GM12865 (cell line): ENCODE data around the gene ZNF595.
"Not testable (repeated sequence)": the region's sequence is repeated elsewhere in the genome, so short reads cannot be mapped to it uniquely, and the experiment has no call there.

Experiments
- DNase-seq: peaks from one replicate; pipeline ENCODE4 v3.0.0; 2010; ENCODE audit warnings: low read depth
- H3K4me3 ChIP-seq: 2 replicates; pipeline ENCODE4 v1.5.1; 2011; ENCODE audit warnings: mild to moderate bottlenecking, low read depth, low read length, control low read depth
- TF ChIP-seq, protein P1 (sequence below): IDR thresholded peaks from 2 replicates; pipeline ENCODE4 v1.5.1; 2011; ENCODE audit warnings: low read length, control low read depth, low read depth, inconsistent platforms; ENCODE audit not compliant: insufficient read depth; ENCODE audit errors: missing control alignments

ZNF595 gene

DNA sequence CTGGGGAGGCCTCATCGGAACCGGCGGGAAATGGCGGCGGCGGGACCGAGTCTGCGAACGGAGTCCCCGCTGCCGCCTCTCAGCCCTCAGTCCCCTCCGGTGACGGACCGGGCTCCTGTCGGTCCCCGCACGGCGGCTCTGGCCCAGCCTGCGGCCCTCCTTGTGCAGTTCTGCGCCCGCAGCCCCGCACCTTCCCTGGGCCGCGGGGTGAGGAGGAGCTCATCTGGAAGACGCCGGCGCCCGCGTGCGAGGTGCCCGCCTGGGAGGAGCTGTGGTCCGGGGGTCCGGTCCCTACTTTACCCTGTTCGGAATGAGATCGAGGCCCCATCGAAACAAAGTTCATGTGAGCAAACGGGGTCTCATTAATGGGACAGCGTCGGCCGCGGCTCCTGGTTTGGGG is 400 bp downstream of the ZNF595 start:
- not testable (repeated sequence) for H3K4me3 ChIP-seq, DNase-seq

DNA sequence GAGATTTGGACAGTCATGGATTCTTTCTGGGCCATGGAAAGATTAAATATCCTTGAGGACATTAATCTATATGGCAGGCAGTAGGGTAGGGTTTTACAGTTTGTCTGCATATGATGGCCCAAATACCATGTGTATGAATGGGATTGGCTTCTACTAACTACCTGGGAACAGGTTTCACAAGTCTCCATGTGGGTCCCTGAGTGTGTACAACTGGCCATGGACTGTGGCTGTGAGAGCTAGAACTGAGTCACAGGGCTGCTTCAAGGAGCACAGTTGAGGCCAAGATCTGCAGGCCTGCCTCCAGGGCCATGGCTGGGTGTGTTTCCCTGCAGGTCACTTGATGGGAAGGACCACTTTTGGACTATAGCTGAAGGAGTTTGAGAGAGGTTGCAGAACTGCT is 11.6 kb downstream of the ZNF595 start:
- not testable (repeated sequence) for DNase-seq, H3K4me3 ChIP-seq

GRCh38 chr4:71830-72229 is 18.7 kb downstream of the ZNF595 start:
- H3K4me3 ChIP-seq = no peak overlapping the region
- DNase-seq = no peak
- TF ChIP-seq, protein P1, sequence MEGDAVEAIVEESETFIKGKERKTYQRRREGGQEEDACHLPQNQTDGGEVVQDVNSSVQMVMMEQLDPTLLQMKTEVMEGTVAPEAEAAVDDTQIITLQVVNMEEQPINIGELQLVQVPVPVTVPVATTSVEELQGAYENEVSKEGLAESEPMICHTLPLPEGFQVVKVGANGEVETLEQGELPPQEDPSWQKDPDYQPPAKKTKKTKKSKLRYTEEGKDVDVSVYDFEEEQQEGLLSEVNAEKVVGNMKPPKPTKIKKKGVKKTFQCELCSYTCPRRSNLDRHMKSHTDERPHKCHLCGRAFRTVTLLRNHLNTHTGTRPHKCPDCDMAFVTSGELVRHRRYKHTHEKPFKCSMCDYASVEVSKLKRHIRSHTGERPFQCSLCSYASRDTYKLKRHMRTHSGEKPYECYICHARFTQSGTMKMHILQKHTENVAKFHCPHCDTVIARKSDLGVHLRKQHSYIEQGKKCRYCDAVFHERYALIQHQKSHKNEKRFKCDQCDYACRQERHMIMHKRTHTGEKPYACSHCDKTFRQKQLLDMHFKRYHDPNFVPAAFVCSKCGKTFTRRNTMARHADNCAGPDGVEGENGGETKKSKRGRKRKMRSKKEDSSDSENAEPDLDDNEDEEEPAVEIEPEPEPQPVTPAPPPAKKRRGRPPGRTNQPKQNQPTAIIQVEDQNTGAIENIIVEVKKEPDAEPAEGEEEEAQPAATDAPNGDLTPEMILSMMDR = no peak

GRCh38 chr4:85951-86350 is 32.8 kb downstream of the ZNF595 start:
- TF ChIP-seq, protein P1 = no peak
- no peak overlapping the region for H3K4me3 ChIP-seq
- no peak for DNase-seq

GRCh38 chr4:86559-87324 is 33.6 kb downstream of the ZNF595 start:
- DNase-seq, H3K4me3 ChIP-seq: not testable (repeated sequence)

DNA sequence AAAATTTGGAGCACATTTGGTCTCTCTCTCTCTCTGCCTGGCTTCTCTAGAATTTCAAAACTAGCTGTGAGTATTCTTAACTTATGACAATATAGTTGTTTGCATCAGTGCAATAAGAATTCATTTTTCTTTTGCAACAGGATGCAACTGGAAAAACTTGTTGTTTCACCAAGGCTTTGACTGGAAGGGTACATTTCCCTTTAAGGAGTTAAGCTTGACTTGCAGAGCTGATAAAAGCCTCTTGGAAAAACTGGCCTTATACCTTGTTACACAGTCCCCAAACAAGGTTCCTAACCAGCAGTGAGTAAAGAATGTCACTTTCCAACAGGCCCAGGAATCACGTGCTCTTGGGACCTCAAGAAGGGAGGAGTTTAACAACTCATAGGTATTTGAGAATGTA is 45.3 kb downstream of the ZNF595 start:
- TF ChIP-seq, protein P1 = no peak
- DNase-seq = no peak
- no peak overlapping the region for H3K4me3 ChIP-seq

- TF ChIP-seq, protein P1 = no peak
These were observed 46.7 kb downstream of the ZNF595 start for GRCh38 chr4:99863-100262.

GRCh38 chr4:107083-107443 is 53.9 kb downstream of the ZNF595 start:
- TF ChIP-seq, protein P1 = no peak
- no peak for DNase-seq
- H3K4me3 ChIP-seq = no peak overlapping the region

More at GRCh38 chr4:99863-100262, 46.7 kb downstream of the ZNF595 start:
- no peak for DNase-seq
- H3K4me3 ChIP-seq = no peak overlapping the region
